ENCODE measurements around the gene SYF2.
"Not testable (repeated sequence)": the region's sequence is repeated elsewhere in the genome, so short reads cannot be mapped to it uniquely, and the experiment has no call there.

SYF2 gene

DNA sequence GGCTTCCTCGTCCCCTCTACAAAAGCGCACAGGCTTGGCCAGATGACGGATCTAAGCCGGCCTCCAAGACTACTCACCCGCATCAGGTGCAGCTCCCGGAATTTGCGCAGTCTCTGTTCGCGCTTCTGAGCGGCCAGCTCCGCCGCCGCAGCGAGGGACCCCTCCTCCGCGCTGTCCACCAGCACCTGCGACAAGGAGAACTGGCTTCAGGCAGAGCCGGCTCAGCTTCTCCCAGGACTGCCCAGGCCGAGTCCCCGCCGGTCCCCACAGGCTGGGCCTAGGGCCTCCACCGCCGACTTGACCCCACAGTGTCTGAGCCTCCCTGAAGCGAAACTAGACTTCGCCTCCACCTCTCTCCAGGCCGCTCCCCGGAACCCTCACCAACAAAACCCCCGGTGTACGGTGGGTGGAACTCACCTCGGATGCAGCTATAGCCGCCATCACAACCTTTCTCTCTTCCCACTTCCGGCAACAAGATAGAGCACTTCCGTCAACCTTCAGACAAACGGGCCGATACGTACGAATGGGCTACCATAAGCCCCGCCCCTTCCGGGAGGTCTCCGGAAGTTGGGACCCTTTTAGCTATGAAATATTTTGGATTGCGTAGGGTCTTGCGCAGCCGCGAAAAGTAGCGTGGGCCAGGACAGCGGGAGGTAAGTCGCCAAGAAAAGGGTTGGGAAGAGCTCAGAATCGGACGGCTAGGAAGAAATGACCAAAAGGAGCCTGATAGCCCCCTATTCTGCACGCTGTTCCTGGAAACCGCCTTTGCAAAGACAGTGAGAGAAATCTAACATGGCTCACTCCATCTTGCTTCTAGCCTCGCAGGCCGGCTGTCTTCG lies at the start of gene SYF2:
TSS of gene SYF2 (minus strand) at position 476 of the 839 bp plus-strand sequence. CDS start at position 441, 35 bp downstream.
- FAIRE-seq (no peak), DNase-seq (ENCODE audit: insufficient read length, low spot score) (peak; percentile 55)
- TF ChIP-seq, protein P1, sequence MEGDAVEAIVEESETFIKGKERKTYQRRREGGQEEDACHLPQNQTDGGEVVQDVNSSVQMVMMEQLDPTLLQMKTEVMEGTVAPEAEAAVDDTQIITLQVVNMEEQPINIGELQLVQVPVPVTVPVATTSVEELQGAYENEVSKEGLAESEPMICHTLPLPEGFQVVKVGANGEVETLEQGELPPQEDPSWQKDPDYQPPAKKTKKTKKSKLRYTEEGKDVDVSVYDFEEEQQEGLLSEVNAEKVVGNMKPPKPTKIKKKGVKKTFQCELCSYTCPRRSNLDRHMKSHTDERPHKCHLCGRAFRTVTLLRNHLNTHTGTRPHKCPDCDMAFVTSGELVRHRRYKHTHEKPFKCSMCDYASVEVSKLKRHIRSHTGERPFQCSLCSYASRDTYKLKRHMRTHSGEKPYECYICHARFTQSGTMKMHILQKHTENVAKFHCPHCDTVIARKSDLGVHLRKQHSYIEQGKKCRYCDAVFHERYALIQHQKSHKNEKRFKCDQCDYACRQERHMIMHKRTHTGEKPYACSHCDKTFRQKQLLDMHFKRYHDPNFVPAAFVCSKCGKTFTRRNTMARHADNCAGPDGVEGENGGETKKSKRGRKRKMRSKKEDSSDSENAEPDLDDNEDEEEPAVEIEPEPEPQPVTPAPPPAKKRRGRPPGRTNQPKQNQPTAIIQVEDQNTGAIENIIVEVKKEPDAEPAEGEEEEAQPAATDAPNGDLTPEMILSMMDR (IDR thresholded peaks at IDR 0.05; ENCODE audit: insufficient read depth, missing control alignments) = no peak

DNA sequence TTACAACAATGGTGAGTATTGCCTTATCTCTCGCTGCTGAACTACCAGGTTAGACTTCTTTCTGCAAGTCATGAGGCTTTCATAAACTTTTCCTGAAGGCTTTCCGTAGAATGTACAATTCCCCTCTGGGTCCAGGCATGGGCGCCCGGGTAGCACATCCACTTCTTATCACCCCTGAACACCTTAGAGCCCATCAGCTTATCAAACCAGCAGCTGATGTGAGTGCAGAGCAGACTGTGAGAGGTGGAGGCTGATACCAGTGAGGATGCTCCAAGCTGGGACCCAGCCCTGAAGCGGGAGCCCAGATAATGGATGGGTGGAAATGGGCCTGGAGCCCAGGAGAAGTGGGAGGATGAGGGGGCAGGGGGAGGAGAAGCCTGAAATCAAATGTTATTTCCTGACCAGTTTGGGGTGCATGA lies 47.4 kb upstream of the SYF2 start:
- FAIRE-seq; DNase-seq (ENCODE audit: insufficient read length, low spot score): not testable (repeated sequence)

DNA sequence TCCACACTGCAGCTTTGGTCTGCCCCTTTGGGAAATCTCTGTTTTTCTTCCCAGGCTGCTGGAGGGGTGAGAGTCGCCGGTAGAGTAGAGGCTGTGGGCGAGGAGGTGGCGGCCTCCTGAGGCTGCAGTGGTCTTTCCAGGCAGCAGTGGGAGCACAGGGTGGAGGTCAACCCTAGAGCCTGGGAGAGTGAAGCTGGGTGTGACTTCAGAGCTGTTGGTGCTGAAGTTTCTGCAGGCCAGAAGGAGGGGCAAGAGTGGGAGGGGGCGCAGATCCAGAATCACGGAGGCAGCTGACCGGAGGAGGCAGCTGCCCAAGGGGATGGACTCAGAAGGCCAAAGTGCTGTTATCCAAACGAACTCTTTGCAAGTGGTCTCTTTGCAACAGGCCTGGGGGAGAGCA lies 46.5 kb upstream of the SYF2 start:
- FAIRE-seq; DNase-seq (ENCODE audit: insufficient read length, low spot score): not testable (repeated sequence)

DNA sequence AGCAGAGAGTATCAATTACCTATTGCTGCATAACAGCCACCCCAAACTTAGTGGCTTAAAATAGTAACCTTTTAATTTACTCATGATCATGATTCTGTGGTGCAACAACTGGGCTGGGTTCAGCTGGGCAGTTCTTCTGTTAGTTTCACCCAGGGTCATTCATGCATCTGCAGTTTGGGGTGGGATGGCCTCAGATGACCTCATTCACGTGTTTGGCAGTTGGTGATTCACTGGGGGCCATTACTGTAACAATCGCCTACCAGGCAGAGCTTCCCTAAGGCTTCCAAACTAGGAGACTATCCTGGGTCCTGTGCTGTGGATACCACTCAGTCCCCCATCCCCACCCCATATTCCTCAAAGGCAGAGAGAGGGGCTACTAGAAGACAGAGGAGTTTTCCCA lies 46.1 kb upstream of the SYF2 start:
- not testable (repeated sequence) for FAIRE-seq; DNase-seq (ENCODE audit: insufficient read length, low spot score)

DNA sequence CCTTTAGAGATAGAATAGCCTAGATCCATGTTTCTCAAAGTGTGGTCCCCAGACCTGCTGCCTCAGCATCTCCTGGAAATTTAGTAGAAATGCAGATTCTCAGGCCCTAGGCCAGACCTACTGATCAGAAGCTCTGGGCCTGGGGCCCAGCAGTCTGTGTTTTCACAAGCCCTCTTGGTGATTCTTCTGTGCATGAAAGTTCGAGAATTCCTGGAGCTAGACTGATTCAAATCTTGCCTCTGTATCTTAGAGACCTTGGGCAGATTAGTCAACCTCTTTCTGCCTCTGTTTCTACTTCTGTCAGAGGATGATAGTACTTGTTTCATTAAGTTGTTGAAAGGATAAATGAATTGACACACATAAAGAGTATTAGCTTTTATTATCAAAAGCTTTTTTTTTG lies 45.0 kb upstream of the SYF2 start:
- not testable (repeated sequence) for DNase-seq (ENCODE audit: insufficient read length, low spot score); FAIRE-seq

DNA sequence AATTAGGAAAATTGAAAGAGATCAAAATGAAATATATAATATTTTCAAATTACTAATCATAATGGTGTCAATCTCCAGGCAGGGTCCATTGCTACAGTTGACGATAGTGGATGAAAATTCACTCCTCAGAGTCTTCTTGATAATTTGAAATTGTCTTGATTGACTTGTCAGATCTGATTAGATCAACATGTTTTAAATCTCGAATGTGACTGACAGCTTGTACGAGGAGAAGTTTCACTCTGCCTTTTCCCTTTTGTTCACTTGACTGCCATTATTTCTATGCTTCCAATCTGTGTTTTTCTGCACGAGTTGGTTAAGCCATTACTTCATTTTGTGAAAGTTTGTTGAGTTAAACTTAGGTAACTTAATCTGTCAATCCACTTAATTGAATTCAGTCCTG lies 43.3 kb upstream of the SYF2 start:
- DNase-seq (ENCODE audit: insufficient read length, low spot score); FAIRE-seq: not testable (repeated sequence)

DNA sequence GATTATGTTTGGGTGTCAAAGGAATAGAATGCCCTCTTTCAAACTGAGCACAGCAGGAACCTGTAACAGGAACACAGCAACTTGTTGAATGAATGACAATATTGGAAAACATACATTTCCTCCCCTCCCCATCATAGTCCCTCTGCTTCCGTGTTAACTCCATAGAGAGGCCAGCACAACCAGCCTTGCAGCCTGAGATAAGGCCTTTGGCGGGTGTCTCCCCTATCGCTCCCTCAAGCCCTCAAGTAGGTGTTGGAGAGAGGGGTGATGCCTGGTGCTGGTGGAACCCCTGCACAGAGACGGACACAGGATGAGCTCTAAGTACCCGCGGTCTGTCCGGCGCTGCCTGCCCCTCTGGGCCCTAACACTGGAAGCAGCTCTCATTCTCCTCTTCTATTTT lies 39.9 kb upstream of the SYF2 start, which contains the start of gene RHD:
TSS of gene RHD (plus strand) at position 272 of the 400 bp plus-strand sequence. CDS start at position 311, 39 bp downstream.
- not testable (repeated sequence) for FAIRE-seq; DNase-seq (ENCODE audit: insufficient read length, low spot score)

DNA sequence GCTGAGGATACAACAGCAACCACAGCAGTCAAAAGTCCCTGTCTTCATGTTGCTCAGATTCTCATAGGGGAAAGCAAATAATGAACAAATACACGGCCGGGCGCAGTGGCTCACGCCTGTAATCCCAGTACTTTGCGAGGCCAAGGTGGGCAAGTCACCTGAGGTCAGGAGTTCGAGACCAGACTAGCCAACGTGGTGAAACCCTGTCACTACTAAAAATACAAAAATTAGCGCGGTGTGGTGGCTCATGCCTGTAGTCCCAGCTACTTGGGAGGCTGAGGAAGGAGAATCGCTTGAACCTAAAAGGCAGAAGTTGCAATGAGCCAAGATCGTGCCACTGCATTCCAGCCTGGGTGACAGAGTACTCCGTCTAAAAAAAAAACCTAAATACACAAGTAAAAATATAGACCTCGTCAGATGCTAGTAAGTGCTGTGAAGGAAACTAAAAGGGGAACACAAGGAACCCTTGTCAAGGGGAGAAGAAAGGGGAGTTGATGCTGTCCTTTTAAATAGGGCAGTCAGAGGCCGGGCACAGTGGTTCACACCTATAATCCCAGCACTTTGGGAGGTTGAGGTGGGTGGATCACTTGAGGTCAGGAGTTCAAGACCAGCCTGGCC lies 36.0 kb upstream of the SYF2 start:
- DNase-seq (ENCODE audit: insufficient read length, low spot score); FAIRE-seq: not testable (repeated sequence)

DNA sequence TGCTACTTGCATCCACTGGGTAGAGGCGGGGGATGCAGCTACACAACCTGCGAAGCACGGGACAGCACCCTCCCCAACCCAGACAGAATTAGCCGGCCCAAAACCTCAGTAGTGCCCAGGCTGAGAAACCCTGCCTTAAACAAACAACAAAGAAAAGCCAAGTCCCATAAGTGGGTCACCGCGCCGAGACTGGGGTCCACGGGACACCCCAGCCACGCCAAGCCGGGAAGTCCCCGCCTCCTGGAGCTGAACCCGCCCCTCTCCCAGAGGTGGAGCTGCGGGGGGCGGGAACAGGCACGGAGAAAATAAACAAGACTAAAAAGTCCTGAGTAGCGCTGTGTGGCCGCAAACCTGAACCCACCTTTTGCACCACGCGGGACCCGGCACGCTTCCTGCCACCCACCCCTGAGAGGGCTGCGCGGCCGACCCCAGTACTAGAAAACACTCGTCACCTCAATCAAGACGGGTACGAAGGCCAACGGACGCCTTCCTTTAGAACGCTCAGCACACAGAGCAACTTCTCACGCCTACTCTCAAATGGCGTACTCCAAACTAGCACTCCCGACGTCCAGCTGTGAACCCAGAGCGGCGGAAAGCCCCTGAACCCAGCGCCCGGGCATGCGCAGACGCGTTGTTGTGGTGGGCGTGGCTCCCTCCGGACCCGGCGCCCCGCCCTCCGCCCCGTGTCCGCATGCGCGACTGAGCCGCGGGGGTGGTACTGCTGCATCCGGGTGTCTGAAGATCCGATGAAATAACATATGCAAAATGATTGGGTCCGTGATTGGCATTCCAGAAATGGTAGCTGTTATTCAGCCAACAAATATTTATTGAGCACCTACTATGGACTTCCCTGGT lies 35.2 kb upstream of the SYF2 start:
- peak; percentile 50 for DNase-seq (ENCODE audit: insufficient read length, low spot score)
- not testable (repeated sequence) for FAIRE-seq

DNA sequence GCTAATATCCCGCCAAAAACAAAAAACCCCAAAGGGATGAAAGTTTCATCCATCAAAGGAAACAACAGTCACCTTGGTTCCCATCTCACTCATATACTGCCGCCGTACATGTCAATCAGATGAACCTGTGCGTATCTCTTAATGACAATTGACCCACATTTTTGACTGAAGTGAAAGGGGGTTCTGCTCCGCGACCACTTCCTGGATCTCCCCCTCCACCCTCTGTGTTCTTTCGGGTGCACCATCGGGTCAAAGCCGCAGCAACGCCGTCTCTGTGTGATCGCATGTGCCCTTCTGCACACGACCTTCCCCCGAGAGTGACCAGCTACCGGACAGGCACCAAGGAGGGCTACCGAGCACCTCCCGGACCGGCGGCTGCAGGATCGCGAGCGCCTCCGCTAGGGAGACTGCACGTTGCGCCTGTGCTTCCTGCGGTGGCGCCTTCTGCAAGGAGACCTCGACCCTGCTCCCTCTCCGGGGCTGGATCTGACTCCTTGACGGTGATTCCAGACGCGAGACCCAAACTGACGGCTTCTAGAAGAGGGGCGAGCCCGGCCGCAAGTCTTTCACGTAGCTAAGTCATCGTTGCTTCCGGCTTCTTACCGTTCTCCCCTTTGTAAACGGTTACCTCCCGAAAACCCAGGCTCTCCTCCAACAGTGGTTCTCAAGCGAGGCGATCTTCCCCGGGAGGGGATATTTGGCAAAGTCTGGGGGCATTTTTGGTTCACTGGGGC lies 34.4 kb upstream of the SYF2 start:
- not testable (repeated sequence) for DNase-seq (ENCODE audit: insufficient read length, low spot score); FAIRE-seq

DNA sequence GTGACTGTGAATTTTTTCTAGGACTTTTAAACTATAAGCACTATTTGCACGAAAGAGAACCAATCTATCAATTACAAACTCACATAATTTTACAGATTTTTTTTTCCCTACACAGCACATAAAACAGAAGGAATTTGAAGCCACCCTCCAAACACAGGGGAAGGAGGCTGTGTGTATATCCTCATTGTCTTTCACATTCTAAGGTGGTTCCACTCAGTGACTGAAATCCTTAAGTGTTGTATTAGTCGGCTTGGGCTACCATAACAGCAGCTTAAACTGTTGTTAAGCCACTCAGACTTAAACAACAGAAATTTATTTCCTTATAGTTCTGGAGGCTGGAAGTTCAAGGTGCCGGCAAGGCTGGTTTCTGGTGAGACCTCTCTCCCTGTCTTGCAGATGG lies 28.0 kb upstream of the SYF2 start:
- DNase-seq (ENCODE audit: insufficient read length, low spot score); FAIRE-seq: not testable (repeated sequence)

DNA sequence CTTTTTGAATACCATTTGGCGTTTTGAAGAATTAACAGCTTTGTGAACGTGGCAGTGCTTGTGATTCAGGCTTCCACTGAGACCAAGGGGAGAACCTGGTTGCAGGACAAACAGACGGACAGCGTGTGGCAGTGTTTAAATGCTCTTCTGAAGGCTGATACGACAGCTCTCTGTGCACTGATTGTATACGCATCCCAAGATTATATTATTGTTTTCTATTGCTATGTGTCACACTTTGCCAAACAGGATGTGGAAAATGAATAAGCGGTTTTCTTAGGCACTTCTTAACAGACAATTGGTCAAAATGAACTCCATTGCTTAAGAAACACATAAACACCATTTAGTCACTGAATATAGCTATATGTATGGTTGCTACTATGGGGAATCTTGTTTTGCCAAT lies 27.5 kb upstream of the SYF2 start:
- DNase-seq (ENCODE audit: insufficient read length, low spot score); FAIRE-seq: not testable (repeated sequence)
- TF ChIP-seq, protein P1 (IDR thresholded peaks at IDR 0.05; ENCODE audit: insufficient read depth, missing control alignments) = peak; percentile 11

All from D721Med (cell line).